ENCODE results near the gene EPHA8. TPM values are rescaled to one million over a fixed set of nuclear protein-coding genes. Genes with fewer than 3 reads are reported as not detected.

Gene EPHA8
- total and polyA plus RNA-seq, 2 of the 4 experiments (the other 2 are of a cell fraction): not detected

- Histone ChIP-seq H3K9me3 (ENCODE audit: control insufficient read depth, insufficient read depth, low read length) (no peaks in the 10 kb centered on the region), H3K9ac (ENCODE audit: low read depth, low read length) (no peak overlapping the region), H2BK120ac (ENCODE audit: low read depth, low read length) (no peak overlapping the region), H2AFZ (replicated peaks; ENCODE audit: low read length, poor library complexity) (no peak overlapping the region), H2AK9ac (replicated peaks; ENCODE audit: low read depth, low read length, poor library complexity) (no peak overlapping the region), H3K27me3 (ENCODE audit: control insufficient read depth, insufficient read depth, low read length) (no peaks in the 10 kb centered on the region), H2BK15ac (ENCODE audit: low read depth, low read length) (no peak overlapping the region), H3K56ac (ENCODE audit: extremely low read depth, insufficient read depth, low read length) (no peak overlapping the region), H3K23ac (ENCODE audit: low read depth, low read length) (no peak overlapping the region), H3K4me3 (ENCODE audit: insufficient read depth, low read depth, low read length) (no peak overlapping the region), H4K20me1 (ENCODE audit: insufficient read depth, low read length) (no peaks in the 10 kb centered on the region), H3K4me2 (ENCODE audit: low read depth, low read length) (no peak overlapping the region), H3K27ac (ENCODE audit: insufficient read depth, low read length) (no peak overlapping the region), H3K18ac (ENCODE audit: low read depth, low read length) (no peak overlapping the region), H3K4ac (ENCODE audit: low read depth, low read length) (no peak overlapping the region), H3K4me1 (ENCODE audit: control insufficient read depth, insufficient read depth, low read length) (no peaks in the 10 kb centered on the region), H2AK5ac (ENCODE audit: low read depth, low read length) (no peak overlapping the region), H2BK20ac (ENCODE audit: low read depth, low read length) (no peak overlapping the region), H3K36me3 (ENCODE audit: control insufficient read depth, insufficient read depth, low read length) (peaks cover 54% of the 10 kb centered on the region), H3K79me1 (ENCODE audit: low read depth in 1 of 2, low read length in 2 of 2) (no peaks in the 10 kb centered on the region), H4K5ac (ENCODE audit: low read depth, low read length) (no peak overlapping the region), H3K14ac (replicated peaks; ENCODE audit: low read depth, low read length) (no peak overlapping the region), H4K8ac (ENCODE audit: low read depth in 2 of 2, low read length in 2 of 2) (no peak overlapping the region), H4K91ac (ENCODE audit: insufficient read depth, low read depth, low read length) (no peak overlapping the region), H3K9me1 (ENCODE audit: insufficient read depth, low read length) (0 out of 2 replicates have a peak, but pooled peaks cover 2% of the 10 kb centered on the region), H2BK5ac (ENCODE audit: low read depth, low read length, poor library complexity, severe bottlenecking) (no peak overlapping the region)
- no peak for ATAC-seq (ENCODE audit: low read depth)
- POLR2A ChIA-PET (ENCODE audit: unreplicated experiment): no interaction called here
- 69% methylated on average over 4 of the region's 7 CpGs; no CpG with 5 or more reads in 1 of the 2 experiments for WGBS, 2 experiments (ENCODE audit: extremely low coverage in 2 of 2, insufficient read length in 1 of 2)
- intact Hi-C loops (cut with micrococcal nuclease): no loop called here
- CTCF ChIA-PET: no interaction called here
- no TSS peak for BruUV-seq (replicated peaks)
- dilution Hi-C loops (cut with HindIII; ENCODE audit: low sequenced_read_pairs, unreplicated experiment): no loop called here
- TF ChIP-seq CHD1 (IDR thresholded peaks at IDR 0.05; ENCODE audit: low read depth, low read length) (no peak), USF2 (IDR thresholded peaks at IDR 0.05; ENCODE audit: low read depth, low read length) (no peak), CEBPB (IDR thresholded peaks at IDR 0.05; ENCODE audit: low read depth, low read length) (no peak), MAZ (IDR thresholded peaks at IDR 0.05; ENCODE audit: borderline replicate concordance, low read depth, low read length) (no peak), FOS (IDR thresholded peaks at IDR 0.05; ENCODE audit: low read depth, low read length) (no peak), MXI1 (IDR thresholded peaks at IDR 0.05; ENCODE audit: borderline replicate concordance, low read depth, low read length) (no peak), RFX5 (IDR thresholded peaks at IDR 0.05; ENCODE audit: low read depth, low read length) (no peak), POLR2A (IDR thresholded peaks at IDR 0.05; ENCODE audit: low read depth, low read length) (no peak), CTCF (conservative IDR thresholded peaks at IDR 0.05; ENCODE audit: low read depth, low read length) (no peak), NFE2L2 (IDR thresholded peaks at IDR 0.05; ENCODE audit: low read depth, low read length) (no peak), ELK1 (IDR thresholded peaks at IDR 0.05; ENCODE audit: borderline replicate concordance, low read depth, low read length) (no peak), BHLHE40 (IDR thresholded peaks at IDR 0.05; ENCODE audit: low read depth, low read length) (no peak)
- in situ Hi-C loops (cut with MboI; ENCODE audit: low sequenced_read_pairs): no loop called here
- DNase-seq: peak; percentile 34
Observed at GRCh38 chr1:22517956-22518355, 45.3 kb upstream of the EPHA8 start.
